PC-9 (cell line): Measurements from ENCODE around the gene GREM1. TPM values are rescaled to one million over a fixed set of nuclear protein-coding genes. Genes with fewer than 3 reads are reported as not detected.

Experiments
- BruUV-seq: library from RNA; stranded (reverse); fragments of 400-500 nt; replicated peaks from 2 replicates; lab custom pipeline; 2021; lab: Mats Ljungman, UMichigan
- CTCF ChIA-PET: fragments of 300-600 bp; sonication (Branson Sonifier 250); formaldehyde crosslinking; loops from one replicate; lab custom pipeline; 2022; ENCODE audit warnings: antibody characterized with exemption; lab: Charles Lee
- POLR2A ChIA-PET: fragments of 300-600 bp; sonication (Branson Sonifier 250); formaldehyde crosslinking; loops from one replicate; lab custom pipeline; 2022; ENCODE audit warnings: antibody characterized with exemption; ENCODE audit not compliant: unreplicated experiment; lab: Charles Lee
- DNase-seq, 2 experiments: peaks; one replicate each; pipeline versions ENCODE4 v3.0.0 to v3.0.0-alpha.2; 2015 to 2022; ENCODE audit warnings: mixed read lengths in 1 of 2
- H2AFZ ChIP-seq: fragments of 200-600 bp; sonication (generic); 2 replicates; pipeline ENCODE4 v1.8.1; 2017; ENCODE audit warnings: antibody characterized with exemption
- H3F3A ChIP-seq: fragments of 200-600 bp; sonication (generic); 2 replicates; pipeline ENCODE4 v1.8.1; 2017; ENCODE audit warnings: antibody characterized with exemption, mild to moderate bottlenecking, low read depth; ENCODE audit not compliant: insufficient read depth
- H3K27ac ChIP-seq: fragments of 200-600 bp; sonication (generic); 2 replicates; pipeline ENCODE4 v1.6.1; 2016; ENCODE audit warnings: mixed run types
- H3K27me3 ChIP-seq: fragments of 200-600 bp; sonication (generic); 2 replicates; pipeline ENCODE4 v1.6.1; 2016; ENCODE audit warnings: low read depth, mixed run types; ENCODE audit not compliant: insufficient read depth
- H3K36me3 ChIP-seq: fragments of 200-600 bp; sonication (generic); 2 replicates; pipeline ENCODE4 v1.6.1; 2016; ENCODE audit warnings: low read depth, mixed run types
- H3K4me1 ChIP-seq: fragments of 200-600 bp; sonication (generic); replicated peaks from 2 replicates; pipeline ENCODE4 v1.6.1; 2016; ENCODE audit warnings: mixed run types; ENCODE audit not compliant: insufficient read depth
- H3K4me2 ChIP-seq: fragments of 200-600 bp; sonication (generic); 2 replicates; pipeline ENCODE4 v1.6.1; 2017; ENCODE audit warnings: mixed run types
- H3K4me3 ChIP-seq: fragments of 200-600 bp; sonication (generic); 2 replicates; pipeline ENCODE4 v1.6.1; 2016; ENCODE audit warnings: mixed run types
- H3K79me2 ChIP-seq: fragments of 200-600 bp; sonication (generic); 2 replicates; pipeline ENCODE4 v1.6.1; 2017; ENCODE audit warnings: low read depth, mixed run types
- H3K9me2 ChIP-seq: fragments of 200-600 bp; sonication (generic); 2 replicates; pipeline ENCODE4 v1.8.1; 2017; ENCODE audit warnings: mild to moderate bottlenecking; ENCODE audit not compliant: insufficient read depth
- H3K9me3 ChIP-seq: fragments of 200-600 bp; sonication (generic); 2 replicates; pipeline ENCODE4 v1.8.1; 2016; ENCODE audit warnings: low read depth; ENCODE audit not compliant: insufficient read depth
- H4K20me1 ChIP-seq: fragments of 200-600 bp; sonication (generic); 2 replicates; pipeline ENCODE4 v1.8.1; 2017; ENCODE audit not compliant: insufficient read depth
- EZH2 ChIP-seq: fragments of 200-600 bp; sonication (generic); IDR thresholded peaks from 2 replicates; pipeline ENCODE4 v1.8.0; 2017; ENCODE audit warnings: antibody characterized with exemption, low read depth
- intact Hi-C: fragments of 100-400 bp; cut with micrococcal nuclease; formaldehyde crosslinking; loops from one replicate; pipeline ENCODE4 v1.10.0; 2022; ENCODE audit not compliant: unreplicated experiment
- total RNA-seq: library from RNA; stranded (reverse); gene quantifications from 2 replicates; pipeline ENCODE4 v1.2.3, GENCODE V29; 2021
- TF ChIP-seq, protein P1 (sequence below): fragments of 200-600 bp; sonication (generic); conservative IDR thresholded peaks from 2 replicates; pipeline ENCODE4 v1.6.1; 2017; ENCODE audit warnings: mixed run types, antibody characterized with exemption, mild to moderate bottlenecking, moderate library complexity

GREM1 gene
- total RNA-seq, 1 experiment from 2014 or later: 0.39 TPM

DNA sequence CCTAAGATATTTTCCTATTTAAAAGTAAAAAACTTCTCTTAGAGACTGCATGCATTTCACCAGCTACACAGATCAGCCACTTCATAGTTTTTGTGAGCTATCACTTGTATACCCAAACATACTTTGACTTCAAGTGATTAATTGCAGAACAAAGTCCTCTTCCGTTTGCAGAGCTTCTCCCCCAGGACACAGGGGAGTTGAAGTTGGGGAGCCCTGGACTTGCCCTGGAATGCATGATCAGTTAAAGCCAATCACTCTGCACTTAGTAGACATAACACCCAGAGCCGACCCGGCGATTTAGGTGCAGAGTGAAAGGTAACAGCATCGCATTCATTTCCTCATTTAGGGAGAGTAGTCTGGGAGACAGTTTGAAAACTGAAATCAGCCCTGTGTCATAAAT, 70.1 kb downstream of the GREM1 start:
- no peak for DNase-seq
- Histone ChIP-seq H3F3A (no peaks in the 10 kb centered on the region), H3K4me2 (no peak overlapping the region), H3K9me3 (no peaks in the 10 kb centered on the region), H3K9me2 (no peaks in the 10 kb centered on the region), H3K4me3 (no peak overlapping the region), H3K79me2 (no peaks in the 10 kb centered on the region), H3K27ac (no peak overlapping the region), H3K4me1 (peaks cover 14% of the 10 kb centered on the region; the same call in 1 of the 2 replicates), H3K27me3 (no peaks in the 10 kb centered on the region), H4K20me1 (no peaks in the 10 kb centered on the region), H2AFZ (no peak overlapping the region), H3K36me3 (no peaks in the 10 kb centered on the region)
- no peak for TF ChIP-seq EZH2
- TF ChIP-seq, protein P1, sequence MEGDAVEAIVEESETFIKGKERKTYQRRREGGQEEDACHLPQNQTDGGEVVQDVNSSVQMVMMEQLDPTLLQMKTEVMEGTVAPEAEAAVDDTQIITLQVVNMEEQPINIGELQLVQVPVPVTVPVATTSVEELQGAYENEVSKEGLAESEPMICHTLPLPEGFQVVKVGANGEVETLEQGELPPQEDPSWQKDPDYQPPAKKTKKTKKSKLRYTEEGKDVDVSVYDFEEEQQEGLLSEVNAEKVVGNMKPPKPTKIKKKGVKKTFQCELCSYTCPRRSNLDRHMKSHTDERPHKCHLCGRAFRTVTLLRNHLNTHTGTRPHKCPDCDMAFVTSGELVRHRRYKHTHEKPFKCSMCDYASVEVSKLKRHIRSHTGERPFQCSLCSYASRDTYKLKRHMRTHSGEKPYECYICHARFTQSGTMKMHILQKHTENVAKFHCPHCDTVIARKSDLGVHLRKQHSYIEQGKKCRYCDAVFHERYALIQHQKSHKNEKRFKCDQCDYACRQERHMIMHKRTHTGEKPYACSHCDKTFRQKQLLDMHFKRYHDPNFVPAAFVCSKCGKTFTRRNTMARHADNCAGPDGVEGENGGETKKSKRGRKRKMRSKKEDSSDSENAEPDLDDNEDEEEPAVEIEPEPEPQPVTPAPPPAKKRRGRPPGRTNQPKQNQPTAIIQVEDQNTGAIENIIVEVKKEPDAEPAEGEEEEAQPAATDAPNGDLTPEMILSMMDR: no peak
- CTCF ChIA-PET: no interaction called here
- BruUV-seq: no TSS peak
- POLR2A ChIA-PET: no interaction called here
- intact Hi-C loops: no loop called here

DNA sequence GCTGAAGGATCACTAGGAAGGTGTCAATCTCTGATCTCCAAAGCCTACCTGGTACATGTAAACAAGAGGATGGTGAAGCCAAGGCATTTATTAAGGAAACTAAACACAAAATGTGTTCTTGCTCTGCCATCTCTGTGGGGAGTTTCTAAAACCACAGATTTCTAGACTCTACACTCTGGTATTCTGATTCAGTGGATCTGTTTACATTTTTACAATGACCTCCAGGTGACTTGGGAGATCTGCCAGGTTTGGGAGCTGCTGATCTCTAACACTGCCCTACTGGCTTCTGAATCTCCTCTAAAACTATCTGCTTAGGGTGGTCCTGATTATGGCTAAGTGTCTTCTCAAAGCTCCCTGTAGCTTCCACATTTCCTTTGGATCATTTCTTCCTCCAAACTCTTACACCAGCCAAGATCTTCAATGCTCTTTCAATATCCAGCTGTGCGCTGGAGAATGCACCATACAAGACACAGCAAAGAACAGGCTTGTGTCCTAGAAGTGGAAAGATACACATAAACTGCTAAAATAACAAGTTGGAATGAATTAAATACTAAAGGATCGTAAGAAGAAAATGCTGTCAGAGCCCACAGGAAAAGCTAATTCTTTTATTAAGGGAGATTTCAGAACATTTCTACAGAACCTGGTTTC, 72.7 kb downstream of the GREM1 start:
- Histone ChIP-seq H3K79me2 (no peaks in the 10 kb centered on the region), H3K4me1 (peaks cover 19% of the 10 kb centered on the region), H2AFZ (no peak overlapping the region), H3K4me2 (0 out of 2 replicates have a peak overlapping the region, but pooled peaks have one; percentile 4), H3K36me3 (no peaks in the 10 kb centered on the region), H3K27ac (no peak overlapping the region), H4K20me1 (no peaks in the 10 kb centered on the region), H3F3A (peaks cover 2% of the 10 kb centered on the region; the same call in 1 of the 2 replicates), H3K4me3 (no peak overlapping the region), H3K9me3 (no peaks in the 10 kb centered on the region), H3K9me2 (no peaks in the 10 kb centered on the region), H3K27me3 (no peaks in the 10 kb centered on the region)
- no peak for DNase-seq
- BruUV-seq: no TSS peak
- intact Hi-C loops: no loop called here
- ChIA-PET CTCF (no interaction called here), POLR2A (no interaction called here)
- TF ChIP-seq, protein P1: no peak

DNA sequence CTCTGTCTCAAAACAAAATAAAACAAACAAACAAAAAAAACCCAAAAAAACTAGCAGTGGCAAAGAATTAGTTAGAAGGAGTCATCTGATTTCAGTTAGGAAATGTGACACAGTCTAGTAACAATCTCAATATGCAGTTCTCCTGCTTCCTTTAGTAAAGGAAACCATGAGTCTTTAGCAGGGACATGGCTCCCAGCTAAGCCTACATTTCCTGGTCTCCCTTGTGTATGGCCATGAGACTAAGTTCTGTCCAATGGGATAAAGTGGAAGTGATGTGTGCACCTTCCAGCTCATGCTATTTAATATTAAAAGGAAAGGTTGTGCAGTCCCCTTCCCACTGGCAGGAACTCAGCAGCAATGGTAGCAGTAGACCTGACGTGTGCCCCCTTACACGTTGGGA, 74.6 kb downstream of the GREM1 start:
- Histone ChIP-seq H2AFZ (no peak overlapping the region), H3K36me3 (no peaks in the 10 kb centered on the region), H3K79me2 (no peaks in the 10 kb centered on the region), H3K27me3 (no peaks in the 10 kb centered on the region), H4K20me1 (no peaks in the 10 kb centered on the region), H3F3A (peaks cover 5% of the 10 kb centered on the region; the same call in 1 of the 2 replicates), H3K27ac (no peak overlapping the region), H3K4me1 (peaks cover 30% of the 10 kb centered on the region), H3K9me2 (no peaks in the 10 kb centered on the region), H3K9me3 (no peaks in the 10 kb centered on the region), H3K4me3 (no peak overlapping the region), H3K4me2 (no peak overlapping the region)
- POLR2A ChIA-PET: no interaction called here
- no TSS peak for BruUV-seq
- DNase-seq: no peak
- CTCF ChIA-PET: no interaction called here
- intact Hi-C loops: no loop called here
- no peak for TF ChIP-seq EZH2
- TF ChIP-seq, protein P1: no peak

Other genes with a start within 250 kb of the GREM1 start
- gene GOLGA8N, start 124.5 kb upstream of the GREM1 start, total RNA-seq: 1.6 and 2.4 TPM in 2 replicates
- 81.5 and 91.6 TPM in 2 replicates for gene ARHGAP11A, start 102.5 kb upstream of the GREM1 start, total RNA-seq
- 0.39 TPM in 1 of 2 replicates, not detected in the other for gene SCG5, start 76.3 kb upstream of the GREM1 start, total RNA-seq